Panc1 (cell line): Measurements from ENCODE around the gene FILIP1. TPM values are rescaled to one million over a fixed set of nuclear protein-coding genes. Genes with fewer than 3 reads are reported as not detected.

Experiments
- ATAC-seq: fragments of 200-7000 bp; cut with Tn5 transposase; 2 replicates; pipeline ENCODE4 v1.9.1; 2020; ENCODE audit warnings: mild to moderate bottlenecking, moderate library complexity
- BruUV-seq: library from RNA; stranded (reverse); fragments of 400-500 nt; replicated peaks from 2 replicates; lab custom pipeline; 2021; lab: Mats Ljungman, UMichigan
- CTCF ChIA-PET: fragments of 300-600 bp; sonication (Branson Sonifier 250); formaldehyde crosslinking; loops from one replicate; lab custom pipeline; 2022; ENCODE audit warnings: antibody characterized with exemption; lab: Charles Lee
- POLR2A ChIA-PET: fragments of 300-600 bp; sonication (Branson Sonifier 250); formaldehyde crosslinking; loops from one replicate; lab custom pipeline; 2022; ENCODE audit warnings: antibody characterized with exemption; lab: Charles Lee
- DNase-seq: peaks from one replicate; pipeline ENCODE4 v3.0.0-alpha.2; 2010; ENCODE audit warnings: low read depth, low spot score
- H3K27ac ChIP-seq: 2 replicates; pipeline ENCODE4 v1.5.1; 2011; ENCODE audit warnings: mild to moderate bottlenecking, low read length, inconsistent platforms
- H3K27me3 ChIP-seq: fragments of 200-500 bp; sonication (Bioruptor generic); 2 replicates; pipeline ENCODE4 v1.6.0; 2014; ENCODE audit warnings: low read length, inconsistent platforms; ENCODE audit not compliant: control insufficient read depth, insufficient read depth
- H3K36me3 ChIP-seq: fragments of 200-500 bp; sonication (Bioruptor generic); 2 replicates; pipeline ENCODE4 v1.5.1; 2014; ENCODE audit warnings: inconsistent platforms, mild to moderate bottlenecking, low read length, moderate library complexity; ENCODE audit not compliant: control insufficient read depth, insufficient read depth
- H3K4me1 ChIP-seq: 2 replicates; pipeline ENCODE4 v1.5.1; 2011; ENCODE audit warnings: inconsistent platforms, mild to moderate bottlenecking, low read length, moderate library complexity; ENCODE audit not compliant: control insufficient read depth, insufficient read depth
- H3K4me3 ChIP-seq, 2 experiments: 2 replicates each; pipeline ENCODE4 v1.5.1; 2011 to 2012; ENCODE audit warnings: low read depth in 2 of 2, low read length in 2 of 2, mild to moderate bottlenecking in 2 of 2, inconsistent platforms in 1 of 2, moderate library complexity in 1 of 2
- H3K9me3 ChIP-seq: fragments of 200-500 bp; sonication (Bioruptor generic); 2 replicates; pipeline ENCODE4 v1.5.1; 2014; ENCODE audit warnings: low read depth, mild to moderate bottlenecking, inconsistent platforms, low read length, moderate library complexity; ENCODE audit not compliant: control insufficient read depth, insufficient read depth
- POLR2AphosphoS5 ChIP-seq: IDR thresholded peaks from 2 replicates; pipeline ENCODE4 v1.6.1; 2012; ENCODE audit warnings: mild to moderate bottlenecking, low read depth, low read length, moderate library complexity
- REST ChIP-seq, 2 experiments: IDR thresholded peaks; 2 replicates each; pipeline ENCODE4 v1.6.1; 2011 to 2012; ENCODE audit warnings: low read depth in 2 of 2, control low read depth in 1 of 2, low read length in 1 of 2, mild to moderate bottlenecking in 1 of 2, moderate library complexity in 1 of 2; ENCODE audit not compliant: insufficient read depth in 1 of 2
- SIN3A ChIP-seq: IDR thresholded peaks from 2 replicates; pipeline ENCODE4 v1.6.1; 2012; ENCODE audit warnings: low read depth, mild to moderate bottlenecking, low read length, moderate library complexity, borderline replicate concordance; ENCODE audit not compliant: insufficient read depth
- TCF7L2 ChIP-seq: IDR thresholded peaks from 2 replicates; pipeline ENCODE4 v1.6.1; 2011; ENCODE audit warnings: mild to moderate bottlenecking, low read depth, low read length, inconsistent platforms
- in situ Hi-C: cut with HindIII; loops from 2 replicates; pipeline ENCODE4 v1.10.0; 2016; ENCODE audit warnings: low sequenced_read_pairs, low pct_unique_long_range_greater_than_20kb
- intact Hi-C: fragments of 100-400 bp; cut with micrococcal nuclease; formaldehyde crosslinking; loops from one replicate; pipeline ENCODE4 v1.10.0; 2022; ENCODE audit not compliant: unreplicated experiment
- total RNA-seq: library from RNA; stranded (reverse); gene quantifications from one replicate; pipeline ENCODE4 v1.2.1, GENCODE V29; 2021; ENCODE audit not compliant: unreplicated experiment
- TF ChIP-seq, protein P1 (sequence below): fragments of 450-650 bp; IDR thresholded peaks from 2 replicates; pipeline ENCODE4 v1.5.1; 2017; ENCODE audit warnings: mild to moderate bottlenecking

Gene FILIP1
- total RNA-seq, 1 experiment from 2014 or later, result 0.26 TPM

GRCh38 chr6:75292555-75292954, 201.0 kb downstream of the FILIP1 start:
- H3K4me1 ChIP-seq, result no peaks in the 10 kb centered on the region
- H3K9me3 ChIP-seq, result no peaks in the 10 kb centered on the region
- TF ChIP-seq, protein P1, sequence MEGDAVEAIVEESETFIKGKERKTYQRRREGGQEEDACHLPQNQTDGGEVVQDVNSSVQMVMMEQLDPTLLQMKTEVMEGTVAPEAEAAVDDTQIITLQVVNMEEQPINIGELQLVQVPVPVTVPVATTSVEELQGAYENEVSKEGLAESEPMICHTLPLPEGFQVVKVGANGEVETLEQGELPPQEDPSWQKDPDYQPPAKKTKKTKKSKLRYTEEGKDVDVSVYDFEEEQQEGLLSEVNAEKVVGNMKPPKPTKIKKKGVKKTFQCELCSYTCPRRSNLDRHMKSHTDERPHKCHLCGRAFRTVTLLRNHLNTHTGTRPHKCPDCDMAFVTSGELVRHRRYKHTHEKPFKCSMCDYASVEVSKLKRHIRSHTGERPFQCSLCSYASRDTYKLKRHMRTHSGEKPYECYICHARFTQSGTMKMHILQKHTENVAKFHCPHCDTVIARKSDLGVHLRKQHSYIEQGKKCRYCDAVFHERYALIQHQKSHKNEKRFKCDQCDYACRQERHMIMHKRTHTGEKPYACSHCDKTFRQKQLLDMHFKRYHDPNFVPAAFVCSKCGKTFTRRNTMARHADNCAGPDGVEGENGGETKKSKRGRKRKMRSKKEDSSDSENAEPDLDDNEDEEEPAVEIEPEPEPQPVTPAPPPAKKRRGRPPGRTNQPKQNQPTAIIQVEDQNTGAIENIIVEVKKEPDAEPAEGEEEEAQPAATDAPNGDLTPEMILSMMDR, result no peak
- TF ChIP-seq SIN3A, result no peak
- no peak for TF ChIP-seq TCF7L2
- no peak for TF ChIP-seq REST (IDR thresholded peaks at IDR 0.05; ENCODE audit: insufficient read depth in 1 of 2, low read depth in 2 of 2, low read length in 1 of 2)
- no peak for TF ChIP-seq POLR2AphosphoS5
- CTCF ChIA-PET, result no interaction called here
- no peak for DNase-seq
- H3K36me3 ChIP-seq, result no peaks in the 10 kb centered on the region
- no peak overlapping the region for H3K4me3 ChIP-seq
- no peaks in the 10 kb centered on the region for H3K27me3 ChIP-seq
- intact Hi-C loops (no loop called here), in situ Hi-C loops (no loop called here)
- POLR2A ChIA-PET, result no interaction called here
- no peak for ATAC-seq
- no peak overlapping the region for H3K27ac ChIP-seq
- BruUV-seq, result no TSS peak

- ChIA-PET CTCF (no interaction called here), POLR2A (no interaction called here)
- H3K36me3 ChIP-seq, result no peaks in the 10 kb centered on the region
- no TSS peak for BruUV-seq
- in situ Hi-C loops, result no loop called here
- no peak for TF ChIP-seq POLR2AphosphoS5
- TF ChIP-seq REST (IDR thresholded peaks at IDR 0.05; ENCODE audit: insufficient read depth in 1 of 2, low read depth in 2 of 2, low read length in 1 of 2), result no peak
- TF ChIP-seq, protein P1, result no peak
- TF ChIP-seq SIN3A, result no peak
- no peak for TF ChIP-seq TCF7L2
- no peaks in the 10 kb centered on the region for H3K27me3 ChIP-seq
- ATAC-seq (no peak), DNase-seq (no peak)
- no peaks in the 10 kb centered on the region; the same call in 1 of the 2 replicates for H3K4me1 ChIP-seq
- H3K27ac ChIP-seq, result no peak overlapping the region
- H3K9me3 ChIP-seq, result no peaks in the 10 kb centered on the region
- no peak overlapping the region for H3K4me3 ChIP-seq
- intact Hi-C loops, result no loop called here
Measured at GRCh38 chr6:75291744-75292143, 201.9 kb downstream of the FILIP1 start.
